Left hindlimb (tissue), 1 donor: Measurements from ENCODE around the gene TGFBR2.

Source experiments
- DNase-seq: peaks from one replicate; pipeline ENCODE4 v3.0.0-alpha.2; 2018

The TGFBR2 gene

DNA sequence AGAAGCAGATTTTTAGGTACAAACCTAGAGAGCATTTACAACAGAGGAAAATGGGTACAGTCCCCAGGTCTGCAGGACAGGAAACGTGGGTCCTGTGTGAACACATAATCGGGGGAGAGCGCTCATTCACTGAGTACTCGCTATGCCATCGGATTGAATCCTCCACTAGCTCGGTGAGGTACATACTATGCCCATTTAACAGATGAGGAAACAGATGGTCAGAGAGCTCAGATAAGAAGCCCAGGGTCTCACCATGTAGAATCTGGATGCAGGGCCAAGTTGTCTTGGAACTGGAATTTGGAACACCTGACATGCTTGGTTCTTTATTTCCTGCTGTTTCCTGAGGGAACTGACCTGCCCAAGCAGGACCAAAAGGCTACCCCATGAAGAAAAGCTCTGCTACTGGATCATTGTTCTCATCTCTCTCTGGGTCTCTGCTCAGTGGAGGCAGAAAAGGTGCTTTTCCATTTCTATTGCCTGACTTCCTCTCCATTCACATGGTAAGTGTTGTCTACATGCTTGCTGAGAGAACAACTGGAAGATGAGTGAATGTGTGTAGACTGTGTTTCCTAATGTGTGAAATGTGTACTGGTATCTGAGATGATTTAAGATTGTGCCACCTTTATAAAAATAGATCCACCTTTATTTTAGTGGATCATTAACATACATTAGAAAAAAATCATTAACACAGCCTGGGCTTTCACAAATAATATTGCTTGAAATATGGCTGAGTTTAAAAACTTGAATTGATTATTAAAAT is 89.1 kb downstream of the TGFBR2 start:
- no peak for DNase-seq

DNA sequence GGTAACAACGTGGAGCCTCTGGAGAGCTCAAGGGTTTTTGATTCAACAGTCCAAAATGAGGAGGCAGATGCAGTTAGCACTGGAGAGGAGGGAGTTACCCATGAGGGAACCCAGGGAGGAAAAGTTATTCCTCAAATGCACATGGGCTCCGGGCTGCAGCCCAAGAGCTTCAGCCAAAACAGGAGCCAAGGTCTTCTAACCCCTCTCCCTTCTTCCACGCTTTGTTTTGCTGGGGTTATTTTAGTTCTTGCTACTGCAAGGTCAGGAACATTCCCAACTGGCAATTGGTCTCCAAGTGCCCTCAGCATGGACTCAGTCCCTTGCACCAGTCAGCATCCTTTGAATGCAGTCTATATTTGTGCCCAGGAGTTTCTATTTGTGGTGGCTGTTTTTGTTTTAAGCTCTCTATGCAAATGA is 90.0 kb downstream of the TGFBR2 start:
- no peak for DNase-seq

GRCh38 chr3:30696896-30697295 is 90.5 kb downstream of the TGFBR2 start:
- DNase-seq = no peak

- no peak for DNase-seq
Measured at GRCh38 chr3:30698549-30698948, 92.1 kb downstream of the TGFBR2 start.

DNA sequence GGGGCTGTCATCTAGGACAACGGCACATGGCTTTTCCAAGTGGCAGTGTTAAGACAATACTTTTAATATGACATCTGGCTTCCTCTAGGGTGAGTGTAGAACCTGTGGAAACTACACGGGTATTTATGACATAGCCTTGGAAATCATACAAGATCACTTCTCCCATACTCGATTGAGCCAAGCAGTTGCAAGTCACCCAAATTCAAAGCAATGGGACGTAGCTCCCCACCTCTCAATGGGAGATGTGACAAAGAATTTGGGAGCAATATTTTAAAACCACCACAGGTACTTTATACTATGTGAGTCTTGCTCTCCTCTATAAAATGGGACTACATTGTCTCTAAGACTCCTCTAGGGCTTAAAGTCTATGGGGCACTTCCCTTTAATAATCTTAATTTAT is 93.5 kb downstream of the TGFBR2 start:
- DNase-seq = no peak

DNA sequence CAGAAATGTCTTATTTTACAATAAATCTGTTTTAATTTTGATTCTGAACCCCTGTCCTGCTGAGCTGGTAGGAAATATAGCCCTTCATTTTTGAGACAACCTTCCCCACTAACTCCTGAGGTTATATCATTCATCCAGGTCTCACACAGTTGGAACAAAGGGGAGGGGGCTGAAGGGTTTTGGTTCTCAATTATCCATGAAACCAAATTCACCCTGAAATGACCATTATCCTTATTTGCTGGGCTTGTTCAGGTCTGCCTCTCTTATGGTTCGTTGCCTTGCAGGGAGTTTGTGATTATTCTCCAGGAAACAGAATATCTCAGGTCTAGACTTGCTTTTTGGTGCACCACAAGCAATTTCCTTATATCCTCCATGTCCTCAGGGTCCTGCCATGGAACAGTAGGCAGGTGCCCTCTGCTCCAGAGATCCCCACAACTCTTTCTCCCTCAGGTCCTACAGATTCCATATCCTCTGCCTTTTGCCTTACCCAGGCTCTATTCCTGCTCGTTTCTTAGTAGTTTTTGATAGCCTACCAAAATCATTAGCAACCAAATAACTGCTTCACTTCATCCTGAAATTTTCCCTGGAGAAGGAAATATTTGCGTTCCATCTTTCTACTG is 94.4 kb downstream of the TGFBR2 start:
- DNase-seq = no peak

- DNase-seq = no peak
Measured at GRCh38 chr3:30702038-30702827, 95.8 kb downstream of the TGFBR2 start.

DNA sequence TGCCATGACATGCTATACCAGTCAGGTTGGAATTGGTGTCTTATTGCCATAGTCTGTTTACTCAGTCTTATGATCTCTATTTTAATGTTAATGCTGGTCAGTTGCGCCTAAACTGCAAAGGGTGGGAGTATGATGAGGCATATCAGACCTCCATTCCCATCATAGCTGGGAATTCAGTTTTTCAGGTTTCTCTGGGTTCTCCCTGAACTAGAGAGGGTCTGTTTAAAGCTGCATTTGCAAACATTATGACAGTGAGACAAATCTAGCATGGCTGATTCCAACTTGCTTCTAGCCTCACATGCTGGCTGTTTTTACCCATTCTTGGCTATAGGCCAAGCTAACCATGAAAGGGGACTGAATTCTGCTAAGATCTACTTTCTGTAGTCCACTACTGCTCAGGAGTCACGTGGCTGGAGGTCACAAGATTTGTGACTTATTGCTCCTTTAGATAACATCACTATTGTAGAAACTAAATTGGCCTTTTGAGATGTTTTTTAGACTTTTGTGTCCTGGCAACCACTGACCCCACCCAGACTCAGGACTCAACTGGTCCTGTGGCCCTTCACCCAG is 96.5 kb downstream of the TGFBR2 start:
- DNase-seq = no peak

DNA sequence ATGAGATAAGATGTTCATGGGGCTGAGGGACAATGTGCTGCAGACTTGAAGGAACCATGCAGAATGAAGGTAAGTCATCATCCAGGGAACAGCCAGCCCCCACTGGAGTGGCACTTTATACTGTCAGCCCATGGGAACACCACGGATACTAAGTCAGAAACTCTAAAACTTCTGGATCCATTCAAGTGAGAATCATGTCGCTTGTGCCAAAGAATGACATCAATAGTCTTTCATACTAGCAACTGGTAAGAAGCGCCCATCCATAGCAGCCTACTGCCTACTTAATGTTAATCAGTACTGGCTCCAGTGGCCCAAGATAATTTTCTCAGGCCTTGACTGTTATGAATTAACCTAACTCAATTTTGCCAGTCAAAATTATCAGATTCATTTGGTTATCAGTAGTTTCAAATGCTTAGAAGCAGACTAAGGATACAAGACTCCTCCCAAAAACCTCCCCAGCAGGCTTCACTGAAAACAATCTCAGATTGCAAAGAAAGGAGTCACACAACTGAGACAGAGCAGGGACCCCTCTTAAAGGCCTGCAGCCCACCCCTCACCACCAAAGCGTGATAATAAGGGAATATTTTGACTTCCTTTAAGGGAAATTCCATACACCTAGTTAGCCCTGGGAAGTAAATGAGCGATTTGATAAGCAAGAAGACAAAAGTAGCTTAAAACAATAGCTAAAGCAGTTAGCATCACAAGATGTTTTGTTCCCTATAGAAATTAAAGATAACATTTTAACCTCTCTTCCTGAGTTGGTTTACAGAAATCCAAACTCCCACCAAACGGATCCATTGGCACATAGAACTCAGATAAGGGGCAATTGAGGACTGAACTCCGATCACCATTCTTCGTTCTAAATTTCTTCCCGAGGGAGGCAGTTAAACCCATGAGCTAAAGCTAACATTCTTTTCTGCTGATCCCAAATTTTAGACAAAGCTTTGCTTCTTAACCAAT is 98.8 kb downstream of the TGFBR2 start:
- DNase-seq = no peak

DNA sequence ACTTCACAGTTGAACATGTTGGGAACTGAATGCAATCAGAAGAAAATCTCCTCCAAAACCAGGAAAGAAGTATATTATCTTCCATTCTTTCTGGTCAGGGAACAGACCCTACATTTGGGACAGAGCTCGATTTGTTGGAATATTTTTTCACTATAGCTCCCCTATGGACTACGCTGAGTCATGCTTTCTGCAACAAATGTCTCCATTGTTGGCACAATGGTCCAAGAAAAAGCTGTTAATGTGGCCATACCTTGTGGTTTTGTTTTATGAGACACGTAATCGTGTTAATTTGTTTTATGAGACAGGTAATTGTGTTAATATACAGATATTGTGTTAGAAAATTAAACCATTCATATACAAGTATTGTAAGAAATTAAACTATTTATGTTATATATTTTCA is 101.4 kb downstream of the TGFBR2 start:
- no peak for DNase-seq

DNA sequence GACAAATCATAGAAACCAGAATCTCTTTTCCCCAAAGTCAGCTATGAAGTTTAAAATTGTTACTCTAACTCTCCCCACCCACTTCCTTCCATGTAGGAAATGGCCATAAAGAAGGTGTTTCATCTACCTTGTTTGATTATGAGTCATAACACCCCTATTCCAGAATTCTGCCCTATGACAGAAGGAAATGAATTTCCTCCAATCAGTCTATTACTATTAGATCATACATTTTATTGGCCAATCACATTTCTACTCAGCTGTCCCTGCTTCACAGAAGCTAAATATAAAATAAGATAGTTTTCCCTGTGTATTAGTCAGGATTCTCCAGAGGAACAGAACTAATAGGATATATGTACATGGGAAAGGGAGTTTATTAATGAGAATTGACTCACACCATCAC is 102.1 kb downstream of the TGFBR2 start:
- DNase-seq = no peak

DNA sequence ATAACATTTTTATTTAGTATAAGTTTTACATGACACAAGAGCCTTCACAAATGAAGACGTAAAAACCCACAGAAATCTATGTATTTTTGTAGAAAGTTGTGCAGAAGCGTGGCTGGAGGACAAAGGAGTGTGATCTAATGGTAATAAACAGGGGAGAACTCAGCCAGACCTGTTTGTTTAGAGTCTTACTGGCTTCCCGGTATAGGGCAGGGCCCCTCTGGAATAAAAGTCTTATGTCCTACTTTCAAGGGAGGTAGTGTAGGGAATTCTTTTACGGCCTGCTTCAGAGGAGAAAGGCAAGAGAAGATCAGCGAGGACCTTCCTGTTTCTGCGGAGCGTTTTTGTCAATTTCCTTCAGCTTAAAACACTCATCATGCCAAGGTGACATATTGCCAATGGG is 103.6 kb downstream of the TGFBR2 start:
- DNase-seq = no peak

DNA sequence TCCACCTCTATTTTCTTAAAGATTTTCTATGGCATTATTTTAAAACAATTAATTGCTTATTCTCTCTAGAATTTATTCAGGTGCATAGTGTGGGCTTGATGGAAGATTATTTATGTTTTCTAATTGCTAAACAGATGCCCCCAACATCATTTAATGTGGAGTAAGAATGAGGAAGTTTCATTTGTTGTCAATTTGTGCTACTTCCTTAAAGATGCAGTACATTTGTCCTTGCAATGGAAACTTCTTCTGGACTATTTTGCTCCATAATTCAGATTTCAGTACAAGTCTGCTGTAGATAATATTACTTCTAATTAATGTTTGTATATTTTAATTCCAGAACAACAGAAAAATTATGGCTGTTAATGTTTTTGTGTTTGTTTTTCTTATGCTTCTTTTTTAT is 104.8 kb downstream of the TGFBR2 start:
- DNase-seq = no peak

DNA sequence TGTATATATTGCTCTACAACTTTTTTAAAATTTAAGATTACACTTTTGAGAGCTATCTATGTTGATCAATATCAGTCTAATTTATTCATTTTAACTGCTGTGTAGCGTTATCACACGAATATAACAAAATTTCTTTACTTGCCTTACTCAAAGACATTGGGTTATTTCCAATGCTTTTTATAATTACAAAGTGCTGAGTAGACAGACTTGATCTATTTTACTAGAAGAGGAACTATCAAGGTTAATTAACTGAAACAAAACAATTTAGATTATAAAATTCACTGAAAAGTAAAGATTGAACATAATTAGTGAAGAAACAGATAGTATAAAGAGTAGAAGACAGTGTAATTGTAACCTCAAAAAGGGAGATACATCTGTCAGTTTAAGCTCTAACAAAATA is 105.5 kb downstream of the TGFBR2 start:
- DNase-seq = no peak

DNA sequence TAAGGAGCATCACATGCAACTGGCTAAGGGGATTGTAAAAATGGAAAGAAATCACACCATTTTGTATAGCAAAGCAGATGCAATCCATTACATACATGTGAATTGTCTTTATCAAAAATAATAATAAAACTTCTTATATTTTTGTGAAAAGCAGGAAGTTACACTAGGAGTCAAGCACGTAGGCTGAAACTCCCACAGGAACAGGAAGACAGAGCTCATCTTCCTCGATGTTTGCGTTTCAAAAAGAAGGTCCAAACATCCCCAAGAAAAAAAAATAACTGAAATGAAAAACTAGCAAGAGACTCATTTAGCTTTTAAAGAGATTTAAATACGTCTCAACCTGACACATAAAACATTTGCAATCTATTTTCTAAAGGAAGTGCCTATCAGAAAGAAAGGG is 106.6 kb downstream of the TGFBR2 start:
- DNase-seq = no peak

GRCh38 chr3:30713885-30714503 is 107.6 kb downstream of the TGFBR2 start:
- DNase-seq = no peak

GRCh38 chr3:30719536-30719935 is 113.1 kb downstream of the TGFBR2 start:
- no peak for DNase-seq

DNA sequence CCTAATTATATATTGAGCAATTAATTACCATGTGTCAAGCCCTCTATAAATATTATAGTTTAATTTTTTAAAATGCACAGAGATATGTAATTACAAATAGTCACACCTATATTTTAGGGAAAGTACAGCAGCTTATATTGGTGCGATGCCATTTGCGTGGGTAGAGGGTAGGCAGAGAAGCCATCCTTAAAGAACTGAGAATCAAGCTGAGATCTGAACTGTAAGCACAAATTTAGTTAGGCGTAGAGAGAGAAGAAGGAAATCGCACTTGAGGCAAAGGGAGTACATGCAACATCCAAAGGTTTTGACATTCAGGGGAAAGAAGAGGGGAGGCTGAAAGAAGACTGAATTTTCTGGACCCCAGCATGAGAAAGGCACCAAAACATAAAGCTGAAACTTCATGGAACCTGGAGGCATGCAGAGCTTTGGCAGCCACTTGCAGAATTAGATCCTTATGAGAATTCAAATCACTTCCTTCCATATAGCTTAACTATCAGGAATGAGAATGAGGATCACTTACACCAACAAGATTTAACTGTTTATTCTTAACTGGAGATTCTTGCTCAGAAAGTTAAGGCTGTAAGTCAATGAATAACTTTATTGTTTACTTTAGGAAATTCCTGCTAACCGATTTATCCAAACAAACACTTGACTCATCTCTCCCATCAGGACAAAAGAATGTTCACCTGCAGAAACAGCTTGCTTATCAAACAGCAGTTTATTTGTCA is 114.3 kb downstream of the TGFBR2 start:
- DNase-seq = no peak

GRCh38 chr3:30721314-30721634 is 114.9 kb downstream of the TGFBR2 start:
- DNase-seq = no peak

GRCh38 chr3:30723211-30723610 is 116.8 kb downstream of the TGFBR2 start:
- no peak for DNase-seq

GRCh38 chr3:30724863-30725262 is 118.5 kb downstream of the TGFBR2 start:
- DNase-seq = no peak
